ENCODE results near the gene GADL1.

The GADL1 gene

GRCh38 chr3:30810625-30811024, 83.8 kb downstream of the GADL1 start:
- H3K4me3 ChIP-seq (replicated peaks in 1 of 2; ENCODE audit: low read depth in 2 of 2, low read length in 2 of 2): no peak overlapping the region
- DNase-seq (ENCODE audit: low read depth in 2 of 2): peak in 1 of 2 donors; percentile 6
- TF ChIP-seq CTCF (IDR thresholded peaks at IDR 0.05; ENCODE audit: low read depth, low read length): no peak

- no peak for TF ChIP-seq CTCF (IDR thresholded peaks at IDR 0.05; ENCODE audit: low read depth, low read length)
- no peak overlapping the region for H3K4me3 ChIP-seq (replicated peaks in 1 of 2; ENCODE audit: low read depth in 2 of 2, low read length in 2 of 2)
- DNase-seq (ENCODE audit: low read depth in 2 of 2): no peak
Measured at GRCh38 chr3:30805695-30806094, 88.8 kb downstream of the GADL1 start.

- TF ChIP-seq CTCF (IDR thresholded peaks at IDR 0.05; ENCODE audit: low read depth, low read length): no peak
- peak in 1 of 2 donors; percentile 5 for DNase-seq (ENCODE audit: low read depth in 2 of 2)
- H3K4me3 ChIP-seq (replicated peaks in 1 of 2; ENCODE audit: low read depth in 2 of 2, low read length in 2 of 2): no peak overlapping the region
Measured at GRCh38 chr3:30804984-30805383, 89.5 kb downstream of the GADL1 start.

GRCh38 chr3:30795176-30795575, 99.3 kb downstream of the GADL1 start:
- H3K4me3 ChIP-seq (replicated peaks in 1 of 2; ENCODE audit: low read depth in 2 of 2, low read length in 2 of 2): no peak overlapping the region
- DNase-seq (ENCODE audit: low read depth in 2 of 2): no peak
- TF ChIP-seq CTCF (IDR thresholded peaks at IDR 0.05; ENCODE audit: low read depth, low read length): no peak

GRCh38 chr3:30793740-30794139, 100.7 kb downstream of the GADL1 start:
- no peak for TF ChIP-seq CTCF (IDR thresholded peaks at IDR 0.05; ENCODE audit: low read depth, low read length)
- no peak overlapping the region for H3K4me3 ChIP-seq (replicated peaks in 1 of 2; ENCODE audit: low read depth in 2 of 2, low read length in 2 of 2)
- no peak for DNase-seq (ENCODE audit: low read depth in 2 of 2)

- H3K4me3 ChIP-seq (replicated peaks in 1 of 2; ENCODE audit: low read depth in 2 of 2, low read length in 2 of 2): no peak overlapping the region
- no peak for TF ChIP-seq CTCF (IDR thresholded peaks at IDR 0.05; ENCODE audit: low read depth, low read length)
- DNase-seq (ENCODE audit: low read depth in 2 of 2): no peak
Measured at GRCh38 chr3:30790150-30790549, 104.3 kb downstream of the GADL1 start.

- no peak for DNase-seq (ENCODE audit: low read depth in 2 of 2)
- H3K4me3 ChIP-seq (replicated peaks in 1 of 2; ENCODE audit: low read depth in 2 of 2, low read length in 2 of 2): no peak overlapping the region
- no peak for TF ChIP-seq CTCF (IDR thresholded peaks at IDR 0.05; ENCODE audit: low read depth, low read length)
Measured at GRCh38 chr3:30786365-30786764, 108.1 kb downstream of the GADL1 start.

Measured in cardiac fibroblast (primary cell).